ENCODE measurements around the gene BICRA. TPM values are rescaled to one million over a fixed set of nuclear protein-coding genes. Genes with fewer than 3 reads are reported as not detected.
"Not testable (repeated sequence)": the region's sequence is repeated elsewhere in the genome, so short reads cannot be mapped to it uniquely, and the experiment has no call there.

BICRA gene
- polyA plus RNA-seq, 1 donor, result 11.9 TPM

DNA sequence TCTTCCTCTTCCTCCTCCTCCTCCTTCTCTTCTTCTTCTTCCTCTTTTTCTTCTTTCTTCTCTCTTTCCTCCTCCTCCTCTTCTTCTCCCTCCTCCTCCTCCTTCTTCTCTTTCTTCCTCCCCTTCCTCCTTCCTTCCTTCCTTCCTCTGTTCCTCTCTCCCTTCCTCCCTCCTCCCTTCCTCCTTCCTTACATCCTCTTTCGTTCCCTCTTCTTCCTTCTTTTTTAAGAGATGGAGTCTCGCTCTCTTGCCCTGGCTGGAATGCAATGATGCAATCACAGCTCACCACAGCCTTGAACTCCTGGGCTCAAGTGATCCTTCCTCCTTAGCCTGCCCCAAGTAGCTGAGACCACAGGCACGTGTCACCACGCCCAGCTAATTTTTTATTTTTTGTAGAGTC, 117.5 kb downstream of the BICRA start:
- DNase-seq, result no peak
- H3K27ac ChIP-seq (ENCODE audit: low read length), result no peak overlapping the region
- H3K4me1 ChIP-seq (ENCODE audit: control insufficient read depth, insufficient read depth, low read length), result peaks cover 7% of the 10 kb centered on the region
- H3K4me3 ChIP-seq (ENCODE audit: low read length), result no peak overlapping the region
- H3K36me3 ChIP-seq (ENCODE audit: control insufficient read depth, insufficient read depth, low read length), result peaks cover 11% of the 10 kb centered on the region
- 100% methylated on average over 1 of the region's 4 CpGs for WGBS (ENCODE audit: insufficient coverage, low lambda C conversion rate)
- H3K27me3 ChIP-seq (ENCODE audit: control insufficient read depth, insufficient read depth, low read length), result peaks cover 31% of the 10 kb centered on the region
- H3K9me3 ChIP-seq (ENCODE audit: control insufficient read depth, low read depth, low read length), result peaks cover 4% of the 10 kb centered on the region

DNA sequence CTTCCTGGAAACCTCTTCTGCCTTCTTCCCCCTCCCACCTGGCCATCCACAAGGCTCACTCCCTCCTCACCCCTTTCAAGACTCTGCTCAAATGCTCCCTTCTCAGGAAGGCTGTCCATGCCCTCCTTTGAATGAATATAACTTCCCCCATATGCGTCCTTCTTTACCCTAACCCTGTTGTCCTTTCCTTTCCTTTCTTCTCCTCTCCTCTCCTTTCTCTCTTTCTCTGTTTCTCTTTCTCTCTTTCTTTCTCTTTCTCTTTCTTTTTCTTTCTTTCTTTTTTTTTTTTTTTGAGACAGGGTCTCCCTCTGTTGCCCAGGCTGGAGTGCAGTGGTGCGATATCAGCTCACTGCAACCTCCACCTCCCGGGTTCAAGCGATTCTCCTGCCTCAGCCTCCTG, 119.4 kb downstream of the BICRA start:
- H3K36me3 ChIP-seq (ENCODE audit: control insufficient read depth, insufficient read depth, low read length), result peaks cover 11% of the 10 kb centered on the region
- DNase-seq; H3K9me3 ChIP-seq (ENCODE audit: control insufficient read depth, low read depth, low read length); H3K4me3 ChIP-seq (ENCODE audit: low read length); H3K4me1 ChIP-seq (ENCODE audit: control insufficient read depth, insufficient read depth, low read length); H3K27ac ChIP-seq (ENCODE audit: low read length): not testable (repeated sequence)
- 67% methylated on average over 1 of the region's 4 CpGs for WGBS (ENCODE audit: insufficient coverage, low lambda C conversion rate)
- H3K27me3 ChIP-seq (ENCODE audit: control insufficient read depth, insufficient read depth, low read length), result peaks cover 31% of the 10 kb centered on the region

DNA sequence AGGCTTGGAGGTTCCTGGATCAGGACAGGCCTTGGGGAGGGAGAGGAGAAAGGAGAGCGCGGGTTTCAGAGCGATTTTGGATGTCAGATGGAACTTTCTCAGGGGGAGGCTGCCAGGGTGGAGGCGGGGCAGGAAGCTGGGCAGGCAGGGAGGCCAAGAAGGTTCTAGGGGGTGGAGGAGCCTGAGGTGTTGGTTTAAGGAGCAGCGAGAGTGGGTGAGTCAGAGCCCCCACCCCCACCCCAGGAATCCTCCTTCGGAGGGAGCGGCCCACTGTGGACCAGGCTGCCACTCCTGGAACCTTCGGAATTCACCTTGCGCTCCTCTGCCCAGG, 120.5 kb downstream of the BICRA start:
- peaks cover 31% of the 10 kb centered on the region for H3K27me3 ChIP-seq (ENCODE audit: control insufficient read depth, insufficient read depth, low read length)
- H3K4me3 ChIP-seq (ENCODE audit: low read length), result no peak overlapping the region
- peaks cover 4% of the 10 kb centered on the region for H3K9me3 ChIP-seq (ENCODE audit: control insufficient read depth, low read depth, low read length)
- DNase-seq, result peak in 1 of 2 donors; percentile 30
- WGBS (ENCODE audit: insufficient coverage, low lambda C conversion rate), result 0% methylated on average over 2 of the region's 9 CpGs
- H3K27ac ChIP-seq (ENCODE audit: low read length), result no peak overlapping the region
- peaks cover 3% of the 10 kb centered on the region for H3K4me1 ChIP-seq (ENCODE audit: control insufficient read depth, insufficient read depth, low read length)
- H3K36me3 ChIP-seq (ENCODE audit: control insufficient read depth, insufficient read depth, low read length), result peaks cover 11% of the 10 kb centered on the region

DNA sequence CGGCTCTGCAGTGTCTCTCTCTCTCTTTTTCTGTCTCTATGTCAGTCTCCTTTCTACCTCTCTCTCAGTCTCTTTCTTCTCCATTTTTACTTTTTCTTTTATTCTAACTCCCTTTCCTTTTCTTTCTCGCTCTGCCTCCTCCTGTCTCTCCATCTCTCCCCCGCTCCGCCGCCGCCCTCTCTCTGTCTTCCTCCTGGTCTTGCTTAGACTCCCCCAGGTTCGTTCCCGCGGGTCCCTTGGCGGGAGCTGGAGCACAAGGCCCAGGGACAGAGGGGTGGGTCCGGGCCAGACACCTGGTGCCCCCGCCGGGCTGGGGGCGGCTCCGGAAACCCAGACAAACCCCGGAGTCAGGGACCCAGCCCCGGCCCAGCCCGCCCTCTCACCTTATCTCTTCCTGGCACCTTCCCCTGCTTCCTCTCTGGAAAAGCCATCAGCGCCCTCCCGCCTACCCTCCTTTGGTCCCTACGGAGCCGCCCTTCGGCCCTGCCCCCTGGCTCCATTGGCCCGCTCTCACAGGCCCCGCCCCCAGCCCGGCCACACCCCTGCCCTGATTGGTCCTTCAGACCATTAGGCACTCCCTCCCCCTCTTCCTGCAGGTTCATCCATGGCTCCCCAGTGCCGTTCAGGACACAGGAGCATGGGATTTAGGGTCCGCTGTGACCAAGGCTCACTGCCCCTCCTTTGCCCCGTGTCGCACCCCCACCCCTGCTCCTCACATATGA, 121.0 kb downstream of the BICRA start:
- Histone ChIP-seq H3K4me1 (ENCODE audit: control insufficient read depth, insufficient read depth, low read length) (peaks cover 3% of the 10 kb centered on the region), H3K27me3 (ENCODE audit: control insufficient read depth, insufficient read depth, low read length) (peaks cover 31% of the 10 kb centered on the region), H3K36me3 (ENCODE audit: control insufficient read depth, insufficient read depth, low read length) (peaks cover 12% of the 10 kb centered on the region), H3K4me3 (ENCODE audit: low read length) (no peak overlapping the region), H3K9me3 (ENCODE audit: control insufficient read depth, low read depth, low read length) (peaks cover 4% of the 10 kb centered on the region), H3K27ac (ENCODE audit: low read length) (no peak overlapping the region)
- 10% methylated on average over 4 of the region's 30 CpGs for WGBS (ENCODE audit: insufficient coverage, low lambda C conversion rate)
- peak in 1 of 2 donors; percentile 32 for DNase-seq

DNA sequence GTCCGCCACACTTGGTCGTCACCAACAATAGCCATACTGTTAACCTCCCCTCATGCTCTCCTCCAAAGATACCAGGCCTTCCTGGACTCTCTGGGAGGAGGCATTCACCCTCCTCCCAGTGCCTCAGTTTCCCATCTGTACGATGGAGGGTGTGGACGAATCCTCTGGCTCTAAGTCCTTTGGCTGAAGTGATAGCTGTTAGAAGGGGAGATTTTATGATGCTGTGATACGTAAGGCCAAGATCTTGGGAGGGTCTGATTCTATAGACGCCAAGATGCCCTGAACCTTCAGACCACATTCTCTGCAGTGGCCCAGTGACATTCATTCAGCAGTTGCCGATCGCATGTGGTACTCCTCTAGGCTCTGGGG, 121.6 kb downstream of the BICRA start:
- no CpG with 5 or more reads among the region's 8 CpGs for WGBS (ENCODE audit: insufficient coverage, low lambda C conversion rate)
- Histone ChIP-seq H3K27ac (ENCODE audit: low read length) (no peak overlapping the region), H3K36me3 (ENCODE audit: control insufficient read depth, insufficient read depth, low read length) (peaks cover 15% of the 10 kb centered on the region), H3K27me3 (ENCODE audit: control insufficient read depth, insufficient read depth, low read length) (peaks cover 28% of the 10 kb centered on the region), H3K9me3 (ENCODE audit: control insufficient read depth, low read depth, low read length) (peaks cover 4% of the 10 kb centered on the region), H3K4me3 (ENCODE audit: low read length) (no peak overlapping the region), H3K4me1 (ENCODE audit: control insufficient read depth, insufficient read depth, low read length) (peaks cover 3% of the 10 kb centered on the region)
- no peak for DNase-seq

DNA sequence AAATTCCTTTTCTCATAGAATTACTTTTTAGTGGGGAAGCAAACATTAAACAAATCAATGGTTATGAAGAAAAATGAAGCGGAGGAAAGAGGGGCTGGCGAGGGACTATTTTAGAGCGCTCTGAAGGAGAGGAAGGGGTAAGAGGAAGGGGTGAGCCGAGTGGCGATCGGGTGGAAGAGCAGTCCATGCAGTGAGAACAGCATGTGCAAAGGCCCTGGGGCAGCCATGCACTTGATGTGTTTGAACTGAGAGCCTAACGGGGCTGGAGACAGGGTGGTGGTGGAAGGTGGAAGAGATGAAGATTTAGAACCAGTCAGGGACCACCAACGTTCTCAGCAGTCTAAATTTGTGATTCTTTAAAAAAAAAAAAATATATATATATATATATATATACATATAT, 122.0 kb downstream of the BICRA start:
- H3K36me3 ChIP-seq (ENCODE audit: control insufficient read depth, insufficient read depth, low read length), result peaks cover 15% of the 10 kb centered on the region
- no peak overlapping the region for H3K27ac ChIP-seq (ENCODE audit: low read length)
- DNase-seq, result no peak
- peaks cover 1% of the 10 kb centered on the region for H3K9me3 ChIP-seq (ENCODE audit: control insufficient read depth, low read depth, low read length)
- peaks cover 26% of the 10 kb centered on the region for H3K27me3 ChIP-seq (ENCODE audit: control insufficient read depth, insufficient read depth, low read length)
- H3K4me1 ChIP-seq (ENCODE audit: control insufficient read depth, insufficient read depth, low read length), result peaks cover 3% of the 10 kb centered on the region
- no peak overlapping the region for H3K4me3 ChIP-seq (ENCODE audit: low read length)
- WGBS (ENCODE audit: insufficient coverage, low lambda C conversion rate), result no CpG with 5 or more reads among the region's 8 CpGs

DNA sequence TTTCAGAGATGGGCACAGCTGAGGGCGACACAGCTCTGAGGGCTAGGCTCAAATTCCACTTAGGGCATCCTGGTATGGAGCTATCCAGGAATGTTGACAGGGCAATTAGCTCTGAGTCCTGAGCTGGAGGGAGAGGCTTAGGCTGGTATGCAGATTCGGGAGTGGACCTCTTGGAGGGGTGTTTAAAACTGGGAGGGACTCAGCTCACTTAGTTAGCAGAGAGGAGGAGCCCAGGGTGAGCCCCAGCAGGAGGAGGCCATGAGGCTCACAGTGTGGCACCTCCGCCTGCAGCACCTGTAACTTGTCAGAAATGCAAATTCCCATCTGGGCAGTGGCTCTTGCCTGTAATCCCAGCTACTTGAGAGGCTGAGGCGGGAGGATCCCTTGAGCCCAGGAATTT, 126.2 kb downstream of the BICRA start:
- H3K4me3 ChIP-seq (ENCODE audit: low read length), result no peak overlapping the region
- H3K27ac ChIP-seq (ENCODE audit: low read length), result no peak overlapping the region
- 80% methylated on average over 1 of the region's 4 CpGs for WGBS (ENCODE audit: insufficient coverage, low lambda C conversion rate)
- peaks cover 2% of the 10 kb centered on the region for H3K4me1 ChIP-seq (ENCODE audit: control insufficient read depth, insufficient read depth, low read length)
- DNase-seq, result no peak
- H3K9me3 ChIP-seq (ENCODE audit: control insufficient read depth, low read depth, low read length), result peaks cover 3% of the 10 kb centered on the region
- peaks cover 8% of the 10 kb centered on the region for H3K27me3 ChIP-seq (ENCODE audit: control insufficient read depth, insufficient read depth, low read length)
- H3K36me3 ChIP-seq (ENCODE audit: control insufficient read depth, insufficient read depth, low read length), result peaks cover 24% of the 10 kb centered on the region

DNA sequence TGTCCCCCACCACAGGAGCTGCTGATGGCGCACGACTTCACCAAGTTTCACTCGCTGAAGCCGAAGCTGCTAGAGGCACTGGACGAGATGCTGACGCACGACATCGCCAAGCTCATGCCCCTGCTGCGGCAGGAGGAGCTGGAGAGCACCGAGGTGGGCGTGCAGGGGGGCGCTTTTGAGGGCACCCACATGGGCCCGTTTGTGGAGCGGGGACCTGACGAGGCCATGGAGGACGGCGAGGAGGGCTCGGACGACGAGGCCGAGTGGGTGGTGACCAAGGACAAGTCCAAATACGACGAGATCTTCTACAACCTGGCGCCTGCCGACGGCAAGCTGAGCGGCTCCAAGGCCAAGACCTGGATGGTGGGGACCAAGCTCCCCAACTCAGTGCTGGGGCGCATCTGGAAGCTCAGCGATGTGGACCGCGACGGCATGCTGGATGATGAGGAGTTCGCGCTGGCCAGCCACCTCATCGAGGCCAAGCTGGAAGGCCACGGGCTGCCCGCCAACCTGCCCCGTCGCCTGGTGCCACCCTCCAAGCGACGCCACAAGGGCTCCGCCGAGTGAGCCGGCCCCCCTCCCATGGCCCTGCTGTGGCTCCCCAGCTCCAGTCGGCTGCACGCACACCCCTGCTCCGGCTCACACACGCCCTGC, 132.1 kb downstream of the BICRA start:
- Histone ChIP-seq H3K36me3 (ENCODE audit: control insufficient read depth, insufficient read depth, low read length) (peaks cover 20% of the 10 kb centered on the region), H3K9me3 (ENCODE audit: control insufficient read depth, low read depth, low read length) (peaks cover 11% of the 10 kb centered on the region), H3K4me1 (ENCODE audit: control insufficient read depth, insufficient read depth, low read length) (peaks cover 17% of the 10 kb centered on the region), H3K4me3 (ENCODE audit: low read length) (no peak overlapping the region), H3K27ac (ENCODE audit: low read length) (no peak overlapping the region), H3K27me3 (ENCODE audit: control insufficient read depth, insufficient read depth, low read length) (peaks cover 4% of the 10 kb centered on the region)
- no CpG with 5 or more reads among the region's 48 CpGs for WGBS (ENCODE audit: insufficient coverage, low lambda C conversion rate)
- DNase-seq, result no peak

DNA sequence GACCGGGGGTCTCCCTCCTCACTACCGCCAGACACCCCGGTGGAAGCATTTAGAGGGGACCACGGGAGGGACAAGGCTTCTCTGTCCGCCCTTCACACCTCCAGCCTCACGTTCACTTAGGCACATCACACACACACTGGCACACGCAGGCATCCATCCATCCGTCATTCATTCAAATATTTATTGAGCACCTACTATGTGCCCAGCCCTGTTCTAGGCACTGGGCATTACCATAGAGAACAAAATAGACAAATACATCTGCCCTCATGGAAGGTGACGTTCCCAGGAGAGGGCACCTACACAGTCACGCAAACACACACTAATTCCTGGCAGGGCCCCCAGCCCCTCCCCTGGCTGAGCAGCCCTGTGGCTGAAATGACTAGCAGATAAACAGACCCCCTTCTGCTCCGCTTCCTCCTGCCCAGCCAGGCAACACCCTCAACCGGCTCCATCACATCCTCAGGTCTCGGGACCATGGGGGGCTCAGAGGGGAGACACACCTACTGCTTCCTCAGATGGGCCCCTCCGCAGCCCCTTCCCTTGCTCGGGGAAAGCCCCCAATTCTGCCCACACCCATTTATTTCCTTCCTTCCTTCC, 132.7 kb downstream of the BICRA start:
- peaks cover 4% of the 10 kb centered on the region for H3K27me3 ChIP-seq (ENCODE audit: control insufficient read depth, insufficient read depth, low read length)
- no peak for DNase-seq
- H3K36me3 ChIP-seq (ENCODE audit: control insufficient read depth, insufficient read depth, low read length), result peaks cover 15% of the 10 kb centered on the region
- 76% methylated on average over 3 of the region's 15 CpGs for WGBS (ENCODE audit: insufficient coverage, low lambda C conversion rate)
- H3K27ac ChIP-seq (ENCODE audit: low read length), result no peak overlapping the region
- no peak overlapping the region for H3K4me3 ChIP-seq (ENCODE audit: low read length)
- peaks cover 17% of the 10 kb centered on the region for H3K4me1 ChIP-seq (ENCODE audit: control insufficient read depth, insufficient read depth, low read length)
- peaks cover 10% of the 10 kb centered on the region for H3K9me3 ChIP-seq (ENCODE audit: control insufficient read depth, low read depth, low read length)

DNA sequence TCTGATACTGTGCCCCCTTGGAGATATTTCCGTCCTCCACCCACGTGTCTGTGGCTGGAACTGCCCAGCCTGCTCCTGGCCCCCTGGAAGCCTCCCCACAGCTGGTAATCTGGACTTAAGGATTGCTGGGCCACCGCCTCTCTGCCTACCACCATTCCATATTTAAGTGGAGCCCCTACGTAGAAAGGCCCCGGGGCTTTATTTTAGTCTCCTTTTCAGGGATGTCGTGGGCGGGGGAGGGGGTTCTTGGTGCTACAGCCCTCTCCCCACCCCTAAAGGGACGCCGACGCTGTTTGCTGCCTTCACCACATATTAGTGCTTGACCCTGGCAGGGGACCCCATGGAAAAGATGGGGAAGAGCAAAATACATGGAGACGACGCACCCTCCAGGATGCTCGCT, 133.7 kb downstream of the BICRA start:
- H3K9me3 ChIP-seq (ENCODE audit: control insufficient read depth, low read depth, low read length), result peaks cover 8% of the 10 kb centered on the region
- H3K4me3 ChIP-seq (ENCODE audit: low read length), result no peak overlapping the region
- H3K4me1 ChIP-seq (ENCODE audit: control insufficient read depth, insufficient read depth, low read length), result peaks cover 17% of the 10 kb centered on the region
- 0% methylated on average over 1 of the region's 13 CpGs for WGBS (ENCODE audit: insufficient coverage, low lambda C conversion rate)
- DNase-seq, result no peak
- H3K27me3 ChIP-seq (ENCODE audit: control insufficient read depth, insufficient read depth, low read length), result peaks cover 4% of the 10 kb centered on the region
- H3K27ac ChIP-seq (ENCODE audit: low read length), result peak overlapping the region; percentile 73
- peaks cover 18% of the 10 kb centered on the region for H3K36me3 ChIP-seq (ENCODE audit: control insufficient read depth, insufficient read depth, low read length)

All from large intestine (tissue), 3 donors.